K562 (cell line): ENCODE data around the gene IGFBPL1. TPM values are rescaled to one million over a fixed set of nuclear protein-coding genes. Genes with fewer than 3 reads are reported as not detected.

Experiments used
- ATAC-seq: fragments of 200-7000 bp; cut with Tn5 transposase; 3 replicates; pipeline ENCODE4 v1.9.1; 2020; ENCODE audit warnings: moderate library complexity
- BruUV-seq: library from RNA; stranded (reverse); fragments of 400-500 nt; replicated peaks from 2 replicates; lab custom pipeline; 2021; lab: Mats Ljungman, UMichigan
- CTCF ChIA-PET: fragments of 300-600 bp; formaldehyde crosslinking; extraction: SDS; loops from one replicate; lab custom pipeline; 2021; ENCODE audit warnings: low intra/inter-chr PET ratio; lab: Yijun Ruan, JAX
- POLR2A ChIA-PET: fragments of 300-600, 350-650 bp; sonication (Branson Sonifier 250); formaldehyde crosslinking; extraction: SDS; loops from one replicate; lab custom pipeline; 2021; ENCODE audit warnings: antibody characterized with exemption, inconsistent platforms; lab: Yijun Ruan, JAX
- DNase-seq, 4 experiments: peaks; one replicate each; pipeline versions ENCODE4 v3.0.0 to v3.0.0-alpha.2; 2011 to 2018; ENCODE audit warnings: low spot score in 3 of 4, mixed read lengths in 3 of 4; ENCODE audit errors: extremely low read depth in 1 of 4
- FAIRE-seq: peaks from 2 replicates; lab custom pipeline; 2011; peaks lifted over from hg19 to GRCh38; lab: Jason Lieb, UNC
- H2AFZ ChIP-seq: 2 replicates; pipeline ENCODE4 v1.6.0; 2011; ENCODE audit warnings: low read depth, low read length, control low read depth, inconsistent platforms
- H3K27ac ChIP-seq: fragments of 200-600 bp; 3 replicates; pipeline ENCODE4 v1.8.0; 2011; ENCODE audit warnings: low read depth, mild to moderate bottlenecking, control low read depth, inconsistent platforms, low read length, moderate library complexity, mixed read lengths; ENCODE audit errors: extremely low read depth
- H3K27me3 ChIP-seq, 2 experiments: fragments of 300-600 bp in 1 of 2; 2 replicates in 1 of 2; 3 replicates in 1 of 2; pipeline versions ENCODE4 v1.6.0 to v1.8.0; 2011; ENCODE audit warnings: inconsistent platforms in 2 of 2, low read length in 2 of 2, mild to moderate bottlenecking in 1 of 2, mixed read lengths in 1 of 2, moderate library complexity in 1 of 2; ENCODE audit not compliant: control insufficient read depth in 2 of 2, insufficient read depth in 2 of 2
- H3K36me3 ChIP-seq: fragments of 300-600 bp; 3 replicates; pipeline ENCODE4 v1.8.0; 2011; ENCODE audit warnings: mild to moderate bottlenecking, low read length, inconsistent platforms; ENCODE audit not compliant: control insufficient read depth, insufficient read depth
- H3K4me1 ChIP-seq, 2 experiments: fragments of 200-600 bp in 1 of 2; replicated peaks in 1 of 2; 2 replicates in 1 of 2; 3 replicates in 1 of 2; pipeline versions ENCODE4 v1.5.1 to v1.8.0; 2011; ENCODE audit warnings: inconsistent platforms in 2 of 2, low read length in 2 of 2, mild to moderate bottlenecking in 1 of 2, mixed read lengths in 1 of 2, moderate library complexity in 1 of 2; ENCODE audit not compliant: control insufficient read depth in 2 of 2, insufficient read depth in 2 of 2
- H3K4me2 ChIP-seq: 2 replicates; pipeline ENCODE4 v1.6.1; 2011; ENCODE audit warnings: low read length, control low read depth, inconsistent platforms, mixed read lengths; ENCODE audit not compliant: insufficient read depth
- H3K4me3 ChIP-seq: fragments of 200-600 bp; sonication (generic), shearing (Covaris generic); 2 replicates; pipeline ENCODE4 v1.5.1; 2016; ENCODE audit warnings: control low read depth, inconsistent platforms
- H3K79me2 ChIP-seq: fragments of 200-600 bp; 3 replicates; pipeline ENCODE4 v1.8.0; 2011; ENCODE audit warnings: low read length, inconsistent platforms; ENCODE audit not compliant: control insufficient read depth, insufficient read depth
- H3K9ac ChIP-seq, 2 experiments: 2 replicates each; pipeline versions ENCODE4 v1.6.0 to v1.6.1; 2011; ENCODE audit warnings: low read depth in 2 of 2, low read length in 2 of 2, control low read depth in 1 of 2, inconsistent platforms in 1 of 2, mild to moderate bottlenecking in 1 of 2, mixed read lengths in 1 of 2; ENCODE audit not compliant: insufficient read depth in 1 of 2
- H3K9me1 ChIP-seq: one replicate; pipeline ENCODE4 v1.6.0; 2011; ENCODE audit warnings: inconsistent platforms, mild to moderate bottlenecking, low read length, moderate library complexity; ENCODE audit not compliant: control insufficient read depth, insufficient read depth
- H3K9me3 ChIP-seq: replicated peaks from 2 replicates; pipeline ENCODE4 v1.5.1; 2011; ENCODE audit warnings: low read depth, low read length, inconsistent platforms; ENCODE audit not compliant: control insufficient read depth, insufficient read depth
- H4K20me1 ChIP-seq: replicated peaks from 2 replicates; pipeline ENCODE4 v1.6.1; 2011; ENCODE audit warnings: low read length, inconsistent platforms, mixed read lengths; ENCODE audit not compliant: control insufficient read depth, insufficient read depth
- FOS ChIP-seq: IDR thresholded peaks from 3 replicates; pipeline ENCODE4 v1.6.1; 2011; ENCODE audit not compliant: insufficient read length; ENCODE audit errors: extremely low read depth
- ILF3 ChIP-seq: fragments of 450-650 bp; IDR thresholded peaks from 2 replicates; pipeline ENCODE4 v1.6.1; 2018; ENCODE audit warnings: antibody characterized with exemption, mild to moderate bottlenecking, moderate library complexity, borderline replicate concordance
- MECOM ChIP-seq: fragments of 250-450 bp; sonication (Bioruptor Pico); IDR thresholded peaks from 2 replicates; pipeline ENCODE4 v1.8.0; 2022; ENCODE audit warnings: inconsistent platforms
- NFE2L1 ChIP-seq: fragments of 450-650 bp; IDR thresholded peaks from 2 replicates; pipeline ENCODE4 v1.6.1; 2016; ENCODE audit warnings: missing genetic modification characterization, low read depth, mild to moderate bottlenecking, missing compliant biosample characterization, moderate library complexity, borderline replicate concordance
- POLR2A ChIP-seq: fragments of 450-650 bp; conservative IDR thresholded peaks from 2 replicates; pipeline ENCODE4 v1.6.1; 2016
- POLR2B ChIP-seq: fragments of 450-650 bp; IDR thresholded peaks from 2 replicates; pipeline ENCODE4 v1.6.1; 2018; ENCODE audit warnings: low read depth; ENCODE audit not compliant: partially characterized antibody
- RBFOX2 ChIP-seq: fragments of 200-400 bp; formaldehyde crosslinking; IDR thresholded peaks from 2 replicates; pipeline ENCODE4 v1.6.1; 2017; ENCODE audit warnings: low read depth, mild to moderate bottlenecking, low read length, moderate library complexity
- ZNF239 ChIP-seq: fragments of 250-450 bp; sonication (Bioruptor Pico); IDR thresholded peaks from 2 replicates; pipeline ENCODE4 v1.4.0; 2020; ENCODE audit warnings: mild to moderate bottlenecking
- ZNF589 ChIP-seq: fragments of 200-800 bp; sonication (Bioruptor generic); IDR thresholded peaks from 2 replicates; pipeline ENCODE4 v1.6.1; 2016; ENCODE audit warnings: low read depth, missing genetic modification characterization, missing compliant biosample characterization
- WGBS: fragments of 100-300 bp; shearing (Covaris generic); methylation state at CpG from one replicate; pipeline ENCODE4 v1.1.6; 2016; ENCODE audit warnings: low coverage, mixed read lengths; ENCODE audit not compliant: insufficient coverage; ENCODE audit errors: missing lambda C conversion rate; 5-methylcytosine and 5-hydroxymethylcytosine counted together
- in situ Hi-C: fragments of 300-500 bp; cut with MboI; formaldehyde crosslinking; loops from 4 replicates; pipeline ENCODE4 v1.15.0; 2018; ENCODE audit warnings: inconsistent platforms, mixed read lengths
- intact Hi-C: fragments of 100-400 bp; cut with micrococcal nuclease; formaldehyde crosslinking; loops from 2 replicates; pipeline ENCODE4 v1.14.2; 2022
- polyA plus RNA-seq, 8 experiments: library from polyadenylated mRNA; depleted of rRNA in 4 of 8; stranded (reverse) in 5 of 8; unstranded in 3 of 8; fragments of >200 nt; fragmentation: Nextera tagmentation in 2 of 8; fragmentation: Illumina TruSeq in 1 of 8; extraction: Ambion mirVana in 2 of 8; extraction: Trizol in 1 of 8; gene quantifications; 2 replicates each; pipeline versions ENCODE4 v1.2.1 to v1.2.3, GENCODE V29; 2011 to 2014; ENCODE audit warnings: inconsistent platforms in 1 of 8, missing spikeins in 1 of 8
- total RNA-seq, 7 experiments: library from RNA; depleted of rRNA in 6 of 7; stranded (reverse); fragments of >200 nt in 6 of 7; fragmentation: Illumina TruSeq in 2 of 7; extraction: Trizol in 2 of 7; gene quantifications; 2 replicates each; pipeline versions ENCODE4 v1.2.1 to v1.2.3, GENCODE V29; 2011 to 2021; ENCODE audit warnings: low replicate concordance in 1 of 7

The IGFBPL1 gene
- total and polyA plus RNA-seq, 9 of the 15 experiments (the other 6 are each of a cell fraction or from before 2014, with no cell fraction given) = not detected

- FAIRE-seq = no peak
- no peaks in the 10 kb centered on the region for H3K9me3 ChIP-seq
- POLR2A ChIA-PET = interaction anchor here (0.7 to 1.5 kb wide), 2 partner anchors 9 to 270 kb away, joined by 3 read pairs; no protein-coding TSS in a partner anchor
- H3K9me1 ChIP-seq = no peaks in the 10 kb centered on the region
- intact Hi-C loops = no loop called here
- H3K79me2 ChIP-seq = no peaks in the 10 kb centered on the region
- no peak for DNase-seq
- H3K9ac ChIP-seq = no peak overlapping the region
- no peak for ATAC-seq
- in situ Hi-C loops = loop anchor here (5.0 to 25.0 kb wide), 3 partner anchors 450 to 870 kb away; partner anchors contain the start of gene POLR1E
- no peaks in the 10 kb centered on the region; a peak in 1 of 5 replicates for H3K4me1 ChIP-seq
- H3K4me3 ChIP-seq = no peak overlapping the region
- H3K4me2 ChIP-seq = no peak overlapping the region
- WGBS = 6% methylated on average over 5 of the region's 5 CpGs
- H3K27me3 ChIP-seq = peaks cover 11 to 25% of the 10 kb centered on the region in 2 experiments; a peak in 4 of 5 replicates
- H3K36me3 ChIP-seq = no peaks in the 10 kb centered on the region
- BruUV-seq = no TSS peak
- H2AFZ ChIP-seq = no peak overlapping the region
- CTCF ChIA-PET = no interaction called here
- no peak overlapping the region for H3K27ac ChIP-seq
- H4K20me1 ChIP-seq = 0 out of 2 replicates have a peak, but pooled peaks cover 9% of the 10 kb centered on the region
- TF ChIP-seq POLR2B = no peak
- TF ChIP-seq RBFOX2 = no peak
- no peak for TF ChIP-seq ILF3
- no peak for TF ChIP-seq MECOM (CRISPR knock-in tag)
- TF ChIP-seq ZNF239 (CRISPR knock-in tag) = no peak
- TF ChIP-seq POLR2A = no peak
- TF ChIP-seq FOS = no peak
- no peak for TF ChIP-seq ZNF589 (CRISPR knock-in tag)
- no peak for TF ChIP-seq NFE2L1 (tag)
- TF ChIP-seq, all 486 proteins: peak for 0
Measured at GRCh38 chr9:38357350-38358114, 66.7 kb downstream of the IGFBPL1 start.
